ENCODE results near the gene MAMSTR. TPM values are rescaled to one million over a fixed set of nuclear protein-coding genes. Genes with fewer than 3 reads are reported as not detected.

Gene MAMSTR
- total and polyA plus RNA-seq, 9 of the 15 experiments (the other 6 are each of a cell fraction or from before 2014, with no cell fraction given) = 0.08 to 1.00 (median 0.40) TPM; not detected in 1

- TF ChIP-seq CREM (IDR thresholded peaks at IDR 0.05; ENCODE audit: low read depth) (peak; percentile 82; the same call in 1 of the 2 replicates), NCOA4 (IDR thresholded peaks at IDR 0.05; ENCODE audit: partially characterized antibody) (no peak), ASH1L (IDR thresholded peaks at IDR 0.05; ENCODE audit: borderline replicate concordance, low read depth, partially characterized antibody) (no peak), NR2C1 (IDR thresholded peaks at IDR 0.05) (0 out of 2 replicates have a peak, but pooled peaks have one; percentile 30), NR2C1 (tag; IDR thresholded peaks at IDR 0.05) (peak; percentile 69), ZNF407 (IDR thresholded peaks at IDR 0.05; ENCODE audit: low read depth) (no peak), CHD2 (IDR thresholded peaks at IDR 0.05; ENCODE audit: low read depth, low read length) (no peak), GABPA (tag; conservative IDR thresholded peaks at IDR 0.05; ENCODE audit: low read depth) (peak; percentile 51; the same call in 1 of the 2 replicates), HMG20B (CRISPR knock-in tag; IDR thresholded peaks at IDR 0.05) (no peak), NR2C2 (CRISPR knock-in tag; IDR thresholded peaks at IDR 0.05) (no peak), NR2C2 (tag; IDR thresholded peaks at IDR 0.05) (peak; percentile 45; the same call in 1 of the 2 replicates), PHF8 (IDR thresholded peaks at IDR 0.05; ENCODE audit: borderline replicate concordance, low read length) (peak; percentile 37; the same call in 1 of the 2 replicates), SNRNP70 (optimal IDR thresholded peaks at IDR 0.05; ENCODE audit: low read depth, low read length) (no peak), STAG1 (CRISPR knock-in tag; IDR thresholded peaks at IDR 0.05; ENCODE audit: borderline replicate concordance) (no peak), RAD21 (CRISPR knock-in tag; conservative IDR thresholded peaks at IDR 0.05 in 1 of 2, IDR thresholded peaks at IDR 0.05 in 1 of 2) (no peak), BRF1 (IDR thresholded peaks at IDR 0.05; ENCODE audit: borderline replicate concordance, extremely low read depth, insufficient read length) (no peak)
- TF ChIP-seq, protein P1, sequence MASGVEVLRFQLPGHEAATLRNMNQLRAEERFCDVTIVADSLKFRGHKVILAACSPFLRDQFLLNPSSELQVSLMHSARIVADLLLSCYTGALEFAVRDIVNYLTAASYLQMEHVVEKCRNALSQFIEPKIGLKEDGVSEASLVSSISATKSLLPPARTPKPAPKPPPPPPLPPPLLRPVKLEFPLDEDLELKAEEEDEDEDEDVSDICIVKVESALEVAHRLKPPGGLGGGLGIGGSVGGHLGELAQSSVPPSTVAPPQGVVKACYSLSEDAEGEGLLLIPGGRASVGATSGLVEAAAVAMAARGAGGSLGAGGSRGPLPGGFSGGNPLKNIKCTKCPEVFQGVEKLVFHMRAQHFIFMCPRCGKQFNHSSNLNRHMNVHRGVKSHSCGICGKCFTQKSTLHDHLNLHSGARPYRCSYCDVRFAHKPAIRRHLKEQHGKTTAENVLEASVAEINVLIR (CRISPR knock-in tag; IDR thresholded peaks at IDR 0.05) = peak; percentile 77
- TF ChIP-seq, protein P2, sequence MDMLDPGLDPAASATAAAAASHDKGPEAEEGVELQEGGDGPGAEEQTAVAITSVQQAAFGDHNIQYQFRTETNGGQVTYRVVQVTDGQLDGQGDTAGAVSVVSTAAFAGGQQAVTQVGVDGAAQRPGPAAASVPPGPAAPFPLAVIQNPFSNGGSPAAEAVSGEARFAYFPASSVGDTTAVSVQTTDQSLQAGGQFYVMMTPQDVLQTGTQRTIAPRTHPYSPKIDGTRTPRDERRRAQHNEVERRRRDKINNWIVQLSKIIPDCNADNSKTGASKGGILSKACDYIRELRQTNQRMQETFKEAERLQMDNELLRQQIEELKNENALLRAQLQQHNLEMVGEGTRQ (CRISPR knock-in tag; IDR thresholded peaks at IDR 0.05) = no peak
Observed at GRCh38 chr19:48746738-48747575, 27.4 kb upstream of the MAMSTR start, which contains the start of gene IZUMO1 (continued).

Measured in K562 (cell line).